HG02852 (cell line): ENCODE results near the gene DPH1.

Experiments used
- ATAC-seq: cut with Tn5 transposase; IDR thresholded peaks from one replicate; pipeline ENCODE4 v1.9.1; 2021; ENCODE audit warnings: mild to moderate bottlenecking, moderate library complexity; ENCODE audit not compliant: unreplicated experiment

The DPH1 gene

GRCh38 chr17:2076087-2076984 is 46.4 kb downstream of the DPH1 start:
- ATAC-seq, result no peak

DNA sequence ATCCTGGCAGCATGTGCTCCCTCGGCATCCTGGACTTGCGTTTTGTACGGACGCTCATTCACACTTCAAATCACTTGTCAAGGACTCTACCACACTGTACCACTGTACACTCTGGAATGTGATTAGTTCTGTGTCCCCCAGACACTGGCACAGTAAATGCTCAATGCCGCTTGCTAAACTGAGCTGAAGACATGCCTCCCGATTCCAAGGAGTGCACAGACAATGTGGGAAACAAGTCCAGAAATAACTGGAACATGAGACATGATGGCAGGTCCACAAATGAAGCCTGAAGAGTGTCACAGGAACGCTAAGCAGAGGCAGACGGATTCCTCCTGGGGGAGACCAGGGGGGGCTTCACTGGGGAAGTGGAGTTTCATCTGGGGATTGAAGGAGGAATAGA is 47.1 kb downstream of the DPH1 start:
- ATAC-seq, result no peak

DNA sequence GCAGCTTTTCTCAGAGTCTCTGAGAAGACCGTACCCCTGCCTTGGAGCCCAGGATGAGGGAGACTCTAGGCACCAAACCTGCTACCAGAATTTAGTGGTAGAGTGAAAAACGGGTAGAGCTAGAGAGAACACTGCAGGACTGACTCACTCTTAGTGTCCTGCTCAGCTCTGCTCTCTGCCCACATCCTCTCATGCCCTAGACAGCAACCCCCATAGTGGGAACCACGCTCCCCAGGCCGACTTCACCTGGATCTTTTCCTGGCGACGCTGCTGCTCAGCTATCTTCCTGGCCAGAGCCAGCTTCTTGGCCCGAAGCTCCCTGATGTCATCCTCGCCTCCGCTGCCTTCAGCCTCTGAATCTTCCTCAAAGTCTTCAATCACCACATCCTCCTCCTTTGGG is 51.6 kb downstream of the DPH1 start:
- ATAC-seq, result no peak

- no peak for ATAC-seq
Measured at GRCh38 chr17:2082003-2082781, 52.2 kb downstream of the DPH1 start.

DNA sequence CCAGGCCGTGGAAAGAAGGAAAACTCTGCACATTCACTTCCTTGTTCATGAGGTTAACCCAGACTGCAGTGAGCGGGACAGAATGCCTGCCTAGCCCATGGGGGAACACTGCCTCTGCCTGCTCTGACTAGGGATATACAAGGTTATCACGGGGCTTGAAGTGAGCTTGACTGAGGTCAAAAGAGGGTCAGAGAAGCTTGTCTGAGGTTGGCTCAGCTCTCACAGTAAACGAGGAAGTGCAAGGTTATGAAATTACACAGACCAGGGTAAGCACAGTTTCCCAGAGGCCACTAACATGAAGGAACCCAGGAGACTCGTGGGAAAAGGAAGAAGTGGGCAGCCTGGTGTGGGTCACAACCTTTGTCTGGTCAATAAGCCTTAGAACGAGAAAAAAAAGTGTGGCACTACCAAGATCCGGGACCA is 53.7 kb downstream of the DPH1 start:
- ATAC-seq, result no peak

- no peak for ATAC-seq
Measured at GRCh38 chr17:2084036-2084765, 54.2 kb downstream of the DPH1 start.

DNA sequence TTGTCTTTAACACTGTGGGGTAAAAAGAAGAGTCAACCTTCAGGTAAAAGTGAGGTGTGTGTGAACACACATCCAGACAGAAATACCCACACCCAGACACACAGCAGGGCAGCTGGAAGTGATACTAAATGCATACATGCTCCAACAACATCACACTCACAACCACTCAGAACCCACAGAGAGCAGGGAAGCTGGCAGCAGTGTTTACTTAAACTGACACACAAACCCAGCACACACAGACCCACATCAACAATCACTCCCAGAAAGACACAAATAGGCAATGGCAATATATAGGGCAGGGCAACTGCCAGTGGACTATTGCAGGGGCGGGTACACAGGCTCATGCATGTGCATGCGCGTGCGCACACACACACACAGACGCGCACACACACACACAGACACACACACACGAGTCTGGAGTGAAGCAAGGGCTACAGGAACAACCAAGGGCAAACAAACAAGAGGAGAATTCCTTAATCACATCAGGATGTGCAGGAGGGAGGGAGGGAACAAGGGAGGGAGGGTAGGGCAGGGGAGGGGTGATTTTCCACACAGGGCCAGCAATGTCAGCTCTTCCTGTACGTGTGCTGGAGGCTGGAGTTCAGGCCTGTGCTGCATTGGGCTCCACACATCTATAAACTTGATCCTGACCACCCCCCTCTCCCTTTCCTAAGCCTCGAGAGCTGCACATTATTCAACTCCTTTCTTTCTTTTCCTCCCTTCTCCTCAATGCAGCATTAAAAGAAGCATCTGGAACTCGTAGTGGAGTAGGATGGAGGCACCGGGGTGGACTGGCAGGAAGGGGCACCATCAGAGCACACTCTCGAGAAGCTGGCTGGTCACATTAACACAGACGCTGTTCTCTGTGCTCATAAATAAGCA is 55.1 kb downstream of the DPH1 start:
- no peak for ATAC-seq

- ATAC-seq, result no peak
Measured at GRCh38 chr17:2085648-2085949, 55.6 kb downstream of the DPH1 start.

DNA sequence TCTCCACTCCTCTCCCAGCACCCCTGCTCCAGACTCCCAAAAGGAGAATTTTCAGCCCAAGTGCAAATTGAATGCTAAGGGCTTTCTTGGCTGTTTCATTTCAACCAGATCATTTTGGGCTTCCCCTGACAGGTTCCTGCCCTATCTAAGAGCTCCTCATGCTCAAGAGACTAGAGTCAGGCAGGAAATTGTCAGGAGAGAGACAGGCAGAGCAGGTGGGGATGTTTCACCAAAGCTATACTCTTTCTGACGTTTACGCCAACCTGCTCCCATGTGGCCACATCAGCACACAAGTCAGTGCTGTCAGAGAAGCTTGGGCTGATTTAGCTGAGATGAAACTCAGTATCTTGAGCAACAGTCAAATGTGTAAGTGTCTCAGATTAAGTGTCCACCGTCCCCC is 56.4 kb downstream of the DPH1 start:
- no peak for ATAC-seq

DNA sequence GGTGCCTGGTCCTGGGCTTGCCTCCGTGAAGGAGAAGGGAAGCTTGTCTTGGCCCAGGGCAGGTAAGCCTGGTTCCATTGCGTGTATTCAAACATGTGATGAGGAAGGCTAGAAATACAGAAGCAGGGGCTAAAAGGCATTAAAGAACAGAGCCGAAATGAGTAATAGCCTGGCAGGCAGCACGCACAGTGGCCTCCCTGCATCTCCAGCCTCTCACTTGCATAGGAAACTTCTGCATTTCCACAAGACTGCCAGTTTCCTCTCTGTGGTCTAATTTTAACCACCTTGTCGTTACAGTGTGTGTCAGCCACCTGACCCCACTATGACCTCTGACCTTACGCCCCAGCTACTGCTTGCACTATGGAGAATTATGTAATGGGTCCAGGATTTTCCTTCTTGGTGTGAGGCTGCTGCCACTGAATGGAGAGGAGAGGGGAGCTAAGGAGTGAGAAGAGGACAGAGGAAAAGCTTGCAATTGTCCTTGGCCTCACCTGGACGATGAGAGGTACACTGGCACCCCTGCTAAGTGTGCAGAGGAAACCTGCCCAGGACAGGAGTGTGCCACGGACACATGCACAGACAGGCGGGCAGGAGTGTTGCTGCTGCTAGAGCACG is 57.8 kb downstream of the DPH1 start:
- ATAC-seq, result peak; percentile 42

DNA sequence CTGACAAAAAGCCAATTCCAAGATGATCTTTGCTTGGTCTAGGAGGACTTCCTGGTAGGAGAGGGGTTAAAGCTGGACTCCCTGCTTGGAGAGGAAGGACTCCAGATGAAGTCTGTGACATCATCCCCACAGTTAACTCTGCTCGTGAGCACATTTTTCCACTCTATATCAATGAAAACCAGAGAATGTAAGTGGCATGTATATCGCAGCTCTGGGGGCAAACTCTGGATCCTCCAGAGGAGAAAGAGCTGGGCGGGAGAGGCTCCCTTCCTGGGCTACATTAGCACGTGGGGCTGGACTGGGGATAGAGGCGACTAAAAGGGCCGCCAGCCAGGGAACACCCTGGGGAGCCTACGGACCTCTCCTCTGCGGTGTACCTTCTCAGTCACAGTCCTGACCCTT is 59.1 kb downstream of the DPH1 start:
- peak; percentile 23 for ATAC-seq

DNA sequence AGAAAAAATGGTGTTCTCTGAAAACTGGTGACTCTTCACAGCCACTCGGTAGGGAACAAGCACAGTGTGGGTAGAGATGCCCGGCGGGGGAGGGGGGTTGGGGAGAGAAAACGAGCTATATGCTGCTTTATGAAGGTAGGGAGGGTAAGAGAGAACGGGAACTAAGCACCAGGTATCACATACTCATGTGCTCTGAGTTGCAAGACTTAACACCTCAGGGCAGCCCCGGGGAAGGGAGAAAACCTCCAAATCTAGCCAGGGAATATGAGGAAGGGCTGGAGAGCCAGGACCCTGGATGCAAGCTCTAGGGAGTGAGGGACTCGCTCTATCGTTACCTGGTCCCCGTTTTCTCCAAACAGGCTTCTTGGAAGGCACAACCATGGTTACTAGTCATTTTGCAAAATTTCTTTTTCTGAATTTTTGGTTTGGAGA is 60.3 kb downstream of the DPH1 start:
- no peak for ATAC-seq

DNA sequence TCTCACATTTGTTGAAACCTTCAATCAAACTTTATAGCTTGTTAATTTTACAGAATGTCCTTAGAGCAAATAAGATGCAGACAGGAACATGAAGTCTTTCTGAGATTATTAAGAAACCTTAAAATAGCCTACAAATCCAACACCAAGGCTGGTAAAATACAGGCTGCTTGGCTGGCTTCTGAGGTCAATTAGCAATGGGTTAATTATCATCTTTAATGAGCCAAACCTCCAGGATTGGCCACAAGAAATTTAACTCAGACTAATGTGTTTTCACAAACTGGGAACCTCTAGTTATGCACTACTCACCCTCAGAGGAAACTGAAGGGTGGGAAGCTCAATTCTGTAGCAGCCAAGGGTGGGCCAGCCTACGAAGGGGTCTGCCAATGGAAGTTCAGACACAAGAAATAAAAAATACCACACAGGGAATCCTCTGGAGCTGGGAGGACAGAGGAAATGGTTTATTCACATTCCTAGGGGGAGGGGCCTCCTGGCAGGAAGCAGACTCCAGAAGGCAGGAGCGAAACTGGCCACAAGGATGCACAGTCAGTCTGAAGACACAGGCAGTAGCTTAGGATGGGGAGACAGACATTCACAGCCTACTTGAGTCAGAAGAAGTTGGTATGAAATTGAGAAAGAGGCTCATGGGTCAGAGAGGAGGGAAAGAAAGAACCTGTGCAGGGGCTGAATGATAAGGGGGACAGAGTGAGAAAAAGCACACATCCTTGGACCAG is 61.0 kb downstream of the DPH1 start:
- ATAC-seq, result no peak

GRCh38 chr17:2092253-2092652 is 62.3 kb downstream of the DPH1 start:
- ATAC-seq, result no peak

DNA sequence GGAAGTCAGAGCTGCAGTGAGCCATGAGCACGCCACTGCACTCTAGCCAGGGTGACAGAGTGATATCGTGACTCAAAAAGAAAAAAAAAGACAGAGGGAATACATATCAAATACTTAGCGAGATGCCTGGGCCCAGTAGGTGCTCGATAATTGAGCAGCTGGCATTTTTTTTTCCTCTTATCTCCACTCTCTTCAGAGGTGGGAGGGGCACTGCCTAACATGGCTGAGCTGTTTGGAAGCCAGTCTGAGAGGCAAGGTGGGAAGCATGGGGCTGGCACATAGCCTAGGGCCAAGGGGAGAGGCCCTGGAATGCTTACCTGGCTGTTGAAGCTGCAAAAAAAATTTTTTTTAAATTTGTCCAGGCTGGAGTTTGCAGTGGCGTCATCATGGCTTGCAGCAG is 63.4 kb downstream of the DPH1 start:
- ATAC-seq, result no peak
